NT2/D1 (cell line): ENCODE data around the gene CCDC13.

Source experiments
- YY1 ChIP-seq: IDR thresholded peaks from 2 replicates; pipeline ENCODE4 v1.6.1; 2011; ENCODE audit not compliant: insufficient read length, insufficient read depth
- ZNF274 ChIP-seq: IDR thresholded peaks from 2 replicates; pipeline ENCODE4 v1.6.1; 2011; ENCODE audit warnings: mild to moderate bottlenecking, low read depth, low read length

- TF ChIP-seq YY1 (no peak), ZNF274 (no peak)
These were observed 27.7 kb downstream of the CCDC13 start for GRCh38 chr3:42745291-42745745.
